T-cell (primary cell): ENCODE results near the gene TEX14. TPM values are rescaled to one million over a fixed set of nuclear protein-coding genes. Genes with fewer than 3 reads are reported as not detected.
A peak's percentile ranks its signal among the peaks of the same experiment; 100 is the strongest.

Experiments used
- ATAC-seq, 4 experiments: fragments of 200-7000 bp in 3 of 4; fragments of 150-1000 bp in 1 of 4; cut with Tn5 transposase; replicated peaks in 1 of 4; 1 replicate in 3 of 4; 2 replicates in 1 of 4; pipeline ENCODE4 v1.10.0; 2021; ENCODE audit warnings: moderate library complexity in 3 of 4, mild to moderate bottlenecking in 2 of 4, moderate number of reproducible peaks in 1 of 4
- CTCF ChIA-PET, 2 donors: fragments of 300-600 bp; sonication (Branson Sonifier 250); formaldehyde crosslinking; loops; one replicate each; lab custom pipeline; 2022; ENCODE audit warnings: antibody characterized with exemption in 2 of 2; lab: Charles Lee
- POLR2A ChIA-PET, 2 donors: fragments of 300-600 bp; sonication (Branson Sonifier 250); formaldehyde crosslinking; loops; one replicate each; lab custom pipeline; 2022; ENCODE audit warnings: antibody characterized with exemption in 2 of 2; lab: Charles Lee
- DNase-seq, 35 experiments: peaks; one replicate each; pipeline versions ENCODE4 v3.0.0 to v3.0.0-alpha.2; 2013 to 2023
- H3K27ac ChIP-seq: one replicate; pipeline ENCODE4 v1.5.1; 2013; ENCODE audit warnings: low read length
- H3K27me3 ChIP-seq, 2 experiments: replicated peaks in 1 of 2; 1 replicate in 1 of 2; 2 replicates in 1 of 2; pipeline versions ENCODE4 v1.6.1 to v1.7.0; 2013; ENCODE audit warnings: low read length in 1 of 2, mixed read lengths in 1 of 2; ENCODE audit not compliant: control insufficient read depth in 2 of 2, insufficient read depth in 2 of 2; ENCODE audit errors: extremely low read depth in 1 of 2
- H3K36me3 ChIP-seq, 2 donors: 1 replicate in 1 of 2; 2 replicates in 1 of 2; pipeline versions ENCODE4 v1.6.1 to v1.7.0; 2013; ENCODE audit warnings: low read length in 1 of 2; ENCODE audit not compliant: control insufficient read depth in 2 of 2, insufficient read depth in 1 of 2; ENCODE audit errors: extremely low read depth in 1 of 2
- H3K4me1 ChIP-seq, 2 experiments: 1 replicate in 1 of 2; 2 replicates in 1 of 2; pipeline versions ENCODE4 v1.6.1 to v1.7.0; 2013; ENCODE audit warnings: low read length in 2 of 2, mixed read lengths in 1 of 2; ENCODE audit not compliant: insufficient read depth in 2 of 2, control insufficient read depth in 1 of 2; ENCODE audit errors: extremely low read depth in 1 of 2
- H3K4me3 ChIP-seq, 2 donors: 1 replicate in 1 of 2; 2 replicates in 1 of 2; pipeline versions ENCODE4 v1.5.1 to v1.7.0; 2013; ENCODE audit warnings: mild to moderate bottlenecking in 2 of 2, low read length in 1 of 2, moderate library complexity in 1 of 2; ENCODE audit not compliant: control insufficient read depth in 1 of 2; ENCODE audit errors: extremely low read depth in 1 of 2
- H3K9me3 ChIP-seq: 2 replicates; pipeline ENCODE4 v1.7.0; 2013
- H3K27ac Mint-ChIP-seq, 2 donors: one replicate each; pipeline ENCODE4 v1.8.0; 2020 to 2021; ENCODE audit warnings: mild to moderate bottlenecking in 2 of 2, mixed read lengths in 2 of 2
- H3K27me3 Mint-ChIP-seq, 2 donors: one replicate each; pipeline ENCODE4 v1.8.0; 2021 to 2022; ENCODE audit warnings: mixed read lengths in 2 of 2
- H3K36me3 Mint-ChIP-seq: one replicate; pipeline ENCODE4 v1.8.0; 2021; ENCODE audit warnings: mixed read lengths
- H3K4me1 Mint-ChIP-seq, 3 donors: one replicate each; pipeline ENCODE4 v1.8.0; 2020 to 2022; ENCODE audit warnings: mixed read lengths in 3 of 3, mild to moderate bottlenecking in 1 of 3
- H3K4me3 Mint-ChIP-seq, 3 donors: one replicate each; pipeline ENCODE4 v1.8.0; 2020 to 2022; ENCODE audit warnings: mild to moderate bottlenecking in 3 of 3, mixed read lengths in 3 of 3, moderate library complexity in 3 of 3
- H3K9me3 Mint-ChIP-seq, 3 donors: one replicate each; pipeline ENCODE4 v1.8.0; 2020 to 2022; ENCODE audit warnings: mixed read lengths in 3 of 3
- WGBS: methylation state at CpG from one replicate; pipeline ENCODE4 v1.1.5; 2013; ENCODE audit warnings: missing lambda C conversion rate; ENCODE audit not compliant: insufficient coverage; 5-methylcytosine and 5-hydroxymethylcytosine counted together
- total RNA-seq, 35 experiments: library from RNA in 6 of 35; stranded (reverse) in 6 of 35; fragments of 120-200 nt in 1 of 35; gene quantifications; one replicate each; pipeline versions ENCODE4 v1.2.1 to v1.2.4 and lab custom pipeline; 2013 to 2026

Gene TEX14
- total RNA-seq, 5 donors from 2014 or later (not counting 1 experiment from before 2014, with no cell fraction given), result 0.59 to 1.2 (median 0.73) TPM

- ChIA-PET POLR2A (interaction anchor here in 1 of 2 donors (0.5 kb wide), 1 partner anchor 124 kb away, joined by 5 read pairs; no protein-coding TSS in a partner anchor), CTCF (interaction anchor here in 1 of 2 donors (0.6 to 0.9 kb wide), 2 partner anchors 44 to 251 kb away, joined by 3 read pairs; partner anchors contain the start of gene HSF5)
- Histone ChIP-seq H3K36me3 (no peaks in the 10 kb centered on the region), H3K9me3 (no peaks in the 10 kb centered on the region), H3K4me1 (peaks cover 0 to 16% of the 10 kb centered on the region in 2 experiments), H3K27ac (no peak overlapping the region), H3K4me3 (peak overlapping the region; percentile 42 to 56), H3K27me3 (peaks cover 0 to 68% of the 10 kb centered on the region in 2 experiments)
- peak; percentile 93 to 98 (median 94) for ATAC-seq
- peak overlapping the region in 1 of 2 donors; percentile 31 for H3K27ac Mint-ChIP-seq
- no peaks in the 10 kb centered on the region for H3K9me3 Mint-ChIP-seq
- DNase-seq, result peak in 33 of 35 experiments; percentile 7 to 77 (median 46)
- H3K36me3 Mint-ChIP-seq, result no peaks in the 10 kb centered on the region
- under 1% methylated on average over 77 of the region's 82 CpGs for WGBS
- H3K27me3 Mint-ChIP-seq, result peaks cover 33% of the 10 kb centered on the region in 2 donors
- H3K4me1 Mint-ChIP-seq, result peaks cover 0 to 5% (median 3%) of the 10 kb centered on the region in 3 donors
- peak overlapping the region; percentile 54 to 62 (median 61) for H3K4me3 Mint-ChIP-seq
Measured at GRCh38 chr17:58531661-58532554, 159.9 kb downstream of the TEX14 start.

GRCh38 chr17:58531122-58531521 is 160.7 kb downstream of the TEX14 start:
- ATAC-seq (peak in 1 of 4 experiments; percentile 2), DNase-seq (no peak)
- H3K4me3 Mint-ChIP-seq, result peak overlapping the region; percentile 51 to 61 (median 54)
- Histone ChIP-seq H3K27ac (no peak overlapping the region), H3K9me3 (no peaks in the 10 kb centered on the region), H3K27me3 (peaks cover 0 to 62% of the 10 kb centered on the region in 2 experiments), H3K4me3 (peak overlapping the region in 1 of 2 donors; percentile 42), H3K36me3 (no peaks in the 10 kb centered on the region), H3K4me1 (peaks cover 0 to 16% of the 10 kb centered on the region in 2 experiments)
- H3K9me3 Mint-ChIP-seq, result no peaks in the 10 kb centered on the region
- WGBS, result 43% methylated on average over 1 of the region's 3 CpGs
- ChIA-PET POLR2A (no interaction called here), CTCF (no interaction called here)
- H3K27ac Mint-ChIP-seq, result no peak overlapping the region
- no peaks in the 10 kb centered on the region for H3K36me3 Mint-ChIP-seq
- H3K27me3 Mint-ChIP-seq, result peaks cover 32% of the 10 kb centered on the region in 2 donors
- H3K4me1 Mint-ChIP-seq, result peaks cover 0 to 5% (median 3%) of the 10 kb centered on the region in 3 donors

GRCh38 chr17:58530655-58531054 is 161.2 kb downstream of the TEX14 start:
- ATAC-seq (no peak), DNase-seq (no peak)
- peaks cover 28% of the 10 kb centered on the region in 2 donors for H3K27me3 Mint-ChIP-seq
- no peak overlapping the region for H3K27ac Mint-ChIP-seq
- Histone ChIP-seq H3K27me3 (peaks cover 0 to 59% of the 10 kb centered on the region in 2 experiments), H3K9me3 (no peaks in the 10 kb centered on the region), H3K27ac (no peak overlapping the region), H3K4me3 (no peak overlapping the region), H3K4me1 (peaks cover 0 to 16% of the 10 kb centered on the region in 2 experiments), H3K36me3 (no peaks in the 10 kb centered on the region)
- POLR2A ChIA-PET, result no interaction called here
- no peaks in the 10 kb centered on the region for H3K36me3 Mint-ChIP-seq
- H3K4me3 Mint-ChIP-seq, result peak overlapping the region; percentile 28 to 61 (median 54)
- WGBS, result 40% methylated on average over 1 of the region's 2 CpGs
- H3K4me1 Mint-ChIP-seq, result peaks cover 0 to 5% (median 3%) of the 10 kb centered on the region in 3 donors
- no peaks in the 10 kb centered on the region for H3K9me3 Mint-ChIP-seq
- CTCF ChIA-PET, result interaction anchor here in 1 of 2 donors (0.6 kb wide), 1 partner anchor 394 kb away, joined by 3 read pairs; no protein-coding TSS in a partner anchor

DNA sequence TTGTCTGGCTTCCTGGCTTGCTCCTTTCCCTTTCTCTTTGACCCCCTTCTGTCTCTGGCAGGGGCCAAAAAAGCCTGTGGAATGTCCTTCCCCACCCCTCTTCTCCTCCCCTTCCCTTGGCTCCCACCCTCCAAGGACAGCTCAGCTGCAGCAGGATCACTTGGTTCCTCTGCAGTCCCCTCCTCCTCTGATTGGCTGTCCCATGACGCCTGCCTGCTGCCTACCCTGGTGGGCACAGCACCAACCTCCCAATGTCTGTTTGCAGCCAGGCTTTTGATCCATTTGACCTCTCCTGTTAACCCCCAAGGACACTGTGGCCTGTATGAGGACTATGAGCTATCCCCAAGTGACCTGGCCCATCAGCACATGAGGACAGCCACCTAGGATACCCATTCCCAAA is 162.6 kb downstream of the TEX14 start:
- no peak overlapping the region for H3K27ac Mint-ChIP-seq
- CTCF ChIA-PET, result interaction anchor here in 1 of 2 donors (0.5 kb wide), 1 partner anchor 10 kb away, joined by 3 read pairs; no protein-coding TSS in a partner anchor
- DNase-seq, result no peak
- H3K4me1 Mint-ChIP-seq, result peaks cover 0 to 5% (median 3%) of the 10 kb centered on the region in 3 donors
- POLR2A ChIA-PET, result no interaction called here
- 83% methylated on average over 1 of the region's 1 CpG for whole genome bisulfite sequencing
- H3K27me3 ChIP-seq, result peaks cover 0 to 54% of the 10 kb centered on the region in 2 experiments
- no peak overlapping the region for H3K4me3 ChIP-seq
- H3K27me3 Mint-ChIP-seq, result peaks cover 16 to 22% of the 10 kb centered on the region in 2 donors
- no peaks in the 10 kb centered on the region for H3K9me3 ChIP-seq
- H3K9me3 Mint-ChIP-seq, result no peaks in the 10 kb centered on the region
- H3K36me3 ChIP-seq, result no peaks in the 10 kb centered on the region
- H3K4me1 ChIP-seq, result peaks cover 0 to 16% of the 10 kb centered on the region in 2 experiments
- H3K27ac ChIP-seq, result no peak overlapping the region
- H3K36me3 Mint-ChIP-seq, result no peaks in the 10 kb centered on the region
- no peak for ATAC-seq
- H3K4me3 Mint-ChIP-seq, result no peak overlapping the region

GRCh38 chr17:58528443-58528842 is 163.4 kb downstream of the TEX14 start:
- CTCF ChIA-PET, result interaction anchor here in 1 of 2 donors (0.6 kb wide), 1 partner anchor 11 kb away, joined by 3 read pairs; no protein-coding TSS in a partner anchor
- POLR2A ChIA-PET, result interaction anchor here in 1 of 2 donors (0.6 kb wide), 1 partner anchor 26 kb away, joined by 6 read pairs; no protein-coding TSS in a partner anchor
- no peak overlapping the region for H3K27ac Mint-ChIP-seq
- Histone ChIP-seq H3K4me3 (no peak overlapping the region), H3K27me3 (peaks cover 0 to 46% of the 10 kb centered on the region in 2 experiments), H3K9me3 (no peaks in the 10 kb centered on the region), H3K27ac (no peak overlapping the region), H3K4me1 (peaks cover 0 to 16% of the 10 kb centered on the region in 2 experiments), H3K36me3 (no peaks in the 10 kb centered on the region)
- H3K36me3 Mint-ChIP-seq, result no peaks in the 10 kb centered on the region
- WGBS, result 60% methylated on average over 1 of the region's 3 CpGs
- ATAC-seq, result no peak
- H3K9me3 Mint-ChIP-seq, result no peaks in the 10 kb centered on the region
- H3K27me3 Mint-ChIP-seq, result peaks cover 15 to 19% of the 10 kb centered on the region in 2 donors
- no peak for DNase-seq
- H3K4me3 Mint-ChIP-seq, result no peak overlapping the region
- peaks cover 0 to 5% (median 3%) of the 10 kb centered on the region in 3 donors for H3K4me1 Mint-ChIP-seq

- Mint-ChIP-seq H3K4me1 (peaks cover 0 to 5% (median 3%) of the 10 kb centered on the region in 3 donors), H3K27me3 (peaks cover 10 to 18% of the 10 kb centered on the region in 2 donors), H3K27ac (no peak overlapping the region), H3K4me3 (no peak overlapping the region), H3K36me3 (no peaks in the 10 kb centered on the region), H3K9me3 (no peaks in the 10 kb centered on the region)
- DNase-seq, result no peak
- H3K36me3 ChIP-seq, result no peaks in the 10 kb centered on the region
- ChIA-PET POLR2A (interaction anchor here in 1 of 2 donors (0.6 kb wide), 1 partner anchor 27 kb away, joined by 6 read pairs; no protein-coding TSS in a partner anchor), CTCF (interaction anchor here in 1 of 2 donors (0.7 kb wide), 1 partner anchor 11 kb away, joined by 3 read pairs; no protein-coding TSS in a partner anchor)
- H3K4me3 ChIP-seq, result no peak overlapping the region
- no peaks in the 10 kb centered on the region for H3K9me3 ChIP-seq
- 100% methylated on average over 1 of the region's 3 CpGs for WGBS
- H3K27me3 ChIP-seq, result peaks cover 0 to 43% of the 10 kb centered on the region in 2 experiments
- no peak for ATAC-seq
- H3K4me1 ChIP-seq, result peaks cover 0 to 16% of the 10 kb centered on the region in 2 experiments
- H3K27ac ChIP-seq, result no peak overlapping the region
Measured at GRCh38 chr17:58527949-58528348, 163.9 kb downstream of the TEX14 start.
